ENCODE measurements around the gene CNTF.

Gene CNTF

DNA sequence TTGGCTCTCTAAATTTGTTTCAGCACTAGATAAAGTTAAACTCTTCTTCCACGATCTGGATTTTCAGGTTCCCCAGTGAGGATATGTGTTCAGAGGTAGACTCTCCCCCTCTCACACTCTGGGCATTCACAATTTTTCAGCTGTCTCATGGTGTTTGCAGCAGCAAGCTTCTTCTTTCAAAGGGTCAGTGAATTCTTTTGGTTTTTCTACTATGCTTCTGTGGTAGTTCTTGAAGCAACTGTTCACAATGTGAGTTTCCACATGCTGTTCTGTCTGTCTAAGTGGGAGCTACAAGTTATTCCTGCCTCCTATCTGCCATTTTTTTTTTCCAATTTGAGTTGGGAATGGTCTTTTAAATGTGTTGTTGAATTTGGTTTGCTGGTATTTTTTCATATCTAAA lies 25.4 kb downstream of the CNTF start:
- no peak for DNase-seq

DNA sequence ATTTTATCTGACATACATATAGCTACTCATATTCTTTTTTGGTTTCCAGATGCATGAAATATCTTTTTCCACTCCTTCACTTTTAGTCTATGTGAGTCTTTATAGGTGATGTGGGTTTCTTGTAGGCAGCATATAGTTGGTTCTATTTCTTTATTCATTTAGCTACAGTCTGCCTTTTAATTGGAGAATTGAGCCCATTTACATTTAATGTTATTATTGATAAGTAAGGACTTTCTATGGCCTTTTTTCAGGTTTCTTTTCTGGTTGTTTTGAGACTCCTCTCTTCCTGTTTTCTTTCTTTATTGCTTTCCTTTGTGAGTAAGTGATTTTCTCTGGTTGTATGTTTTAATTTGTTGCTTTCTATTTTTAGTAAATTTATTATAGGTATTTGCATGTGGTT lies 27.2 kb downstream of the CNTF start:
- no peak for DNase-seq

DNA sequence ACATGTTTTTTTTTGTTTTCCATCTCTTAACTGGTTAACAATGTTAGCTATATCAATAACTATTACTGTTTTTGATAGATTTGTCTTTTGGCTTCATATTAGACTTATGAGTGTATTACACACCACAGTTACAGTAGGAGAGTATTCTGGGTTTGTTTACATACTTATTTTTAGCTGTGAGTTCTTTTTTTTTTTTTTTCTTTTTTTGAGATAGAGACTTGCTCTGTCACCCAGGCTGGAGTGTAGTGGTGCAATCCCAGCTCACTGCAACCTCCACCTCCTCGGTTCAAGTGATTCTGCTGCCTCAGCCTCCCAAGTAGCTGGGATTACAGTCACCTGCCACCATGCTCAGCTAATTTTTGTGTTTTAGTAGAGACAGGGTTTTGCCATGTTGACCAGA lies 28.0 kb downstream of the CNTF start:
- DNase-seq: no peak

DNA sequence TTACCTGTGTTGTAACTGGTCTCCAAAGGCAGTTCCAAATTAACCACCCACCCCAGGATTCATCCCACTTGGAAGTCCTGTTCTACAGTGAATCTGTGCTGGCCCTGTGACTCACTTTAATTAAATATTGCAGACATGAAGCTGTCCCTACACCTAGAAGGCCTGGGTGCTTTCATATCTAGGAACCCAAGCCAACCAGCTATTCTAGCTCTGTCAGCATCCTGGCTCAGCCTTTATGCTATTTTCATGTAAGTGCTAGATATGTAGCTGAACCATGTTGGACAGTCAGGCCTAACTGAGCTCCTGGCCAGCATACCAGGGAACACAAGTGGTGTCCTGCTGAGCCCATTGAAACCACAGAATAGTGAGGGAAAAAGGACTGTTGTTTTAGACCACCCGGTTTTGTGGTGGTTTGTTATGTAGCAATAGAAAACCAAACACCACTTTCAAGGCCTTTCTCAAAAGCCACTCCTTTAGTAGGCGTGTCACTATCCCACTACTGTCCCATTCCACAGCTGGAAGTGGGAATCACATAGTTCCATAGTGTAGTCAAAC lies 30.3 kb downstream of the CNTF start:
- no peak for DNase-seq

DNA sequence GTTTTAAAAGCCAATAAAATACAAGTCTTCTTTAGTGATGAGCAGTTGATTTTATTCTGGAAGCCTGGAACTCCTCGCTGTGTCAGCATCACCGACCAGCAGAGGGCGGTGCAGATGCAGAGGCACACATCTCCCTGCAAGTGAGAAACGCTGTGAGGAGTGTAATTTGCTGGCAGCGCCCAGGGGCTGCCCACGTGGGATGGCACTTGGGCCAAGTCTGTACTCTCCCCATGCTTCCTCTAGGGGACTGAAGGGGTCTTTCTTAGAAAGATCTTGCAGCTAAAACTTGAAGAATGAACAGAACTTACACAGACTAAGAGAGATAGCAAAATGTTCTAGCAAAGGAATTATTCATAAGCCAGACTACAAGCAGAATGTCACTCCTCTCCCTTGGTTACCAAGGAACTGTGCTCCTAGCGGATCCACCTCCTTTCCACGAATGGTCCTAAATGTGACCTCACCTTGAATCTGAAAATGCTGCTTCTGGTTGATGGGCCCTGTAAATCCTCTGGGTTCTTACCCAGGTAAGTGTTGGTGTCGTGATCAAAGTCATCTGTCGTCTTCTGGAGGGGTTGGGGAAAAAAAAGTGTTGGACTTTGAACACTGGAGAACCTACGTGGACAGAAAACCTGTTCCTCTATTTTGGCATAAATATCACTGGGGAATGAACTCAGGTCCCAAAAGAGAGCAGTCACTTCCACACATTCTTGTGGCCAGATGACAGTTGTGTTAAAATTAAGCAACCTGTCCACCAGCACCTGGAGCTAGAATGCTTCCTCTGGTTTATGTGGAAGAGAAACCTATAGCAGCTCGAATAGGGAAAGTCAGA lies 31.8 kb downstream of the CNTF start:
- DNase-seq: peak; percentile 91

DNA sequence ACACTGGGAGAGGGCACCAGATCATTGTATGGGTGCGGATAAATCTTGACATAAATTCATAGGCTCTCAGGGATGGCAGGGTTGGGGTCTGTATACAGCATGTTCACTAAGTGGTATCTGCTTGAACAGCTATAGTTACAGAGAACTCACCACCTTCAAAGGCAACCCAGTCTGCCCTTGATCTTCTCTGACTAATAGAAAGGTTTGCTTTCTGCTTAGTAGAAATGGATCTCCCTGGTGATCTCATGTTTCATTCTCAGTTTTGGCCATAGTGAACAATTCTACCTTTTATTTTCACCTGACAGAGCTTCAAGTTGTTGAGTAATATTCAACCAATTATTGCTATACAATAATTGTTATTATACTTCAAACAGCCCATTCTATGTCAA lies 32.4 kb downstream of the CNTF start:
- no peak for DNase-seq

DNA sequence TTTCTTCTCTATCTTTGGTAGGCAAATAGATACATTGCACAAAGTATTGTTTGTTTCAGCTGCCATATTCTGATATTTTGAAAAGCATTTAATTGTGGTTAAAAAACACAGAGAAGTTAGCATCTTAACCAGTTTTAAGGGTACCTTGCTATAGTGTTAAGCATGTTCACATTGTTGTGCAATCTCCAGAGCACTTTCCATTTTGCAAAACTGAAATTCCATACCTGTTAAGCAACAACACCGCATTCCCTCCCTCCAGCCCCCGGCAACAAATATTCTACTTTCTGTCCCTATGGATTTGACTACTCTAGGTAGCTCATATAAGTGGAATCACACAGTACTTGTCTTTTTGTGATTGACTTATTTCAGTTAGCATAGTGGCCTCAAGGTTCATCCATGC lies 33.9 kb downstream of the CNTF start:
- DNase-seq: no peak

DNA sequence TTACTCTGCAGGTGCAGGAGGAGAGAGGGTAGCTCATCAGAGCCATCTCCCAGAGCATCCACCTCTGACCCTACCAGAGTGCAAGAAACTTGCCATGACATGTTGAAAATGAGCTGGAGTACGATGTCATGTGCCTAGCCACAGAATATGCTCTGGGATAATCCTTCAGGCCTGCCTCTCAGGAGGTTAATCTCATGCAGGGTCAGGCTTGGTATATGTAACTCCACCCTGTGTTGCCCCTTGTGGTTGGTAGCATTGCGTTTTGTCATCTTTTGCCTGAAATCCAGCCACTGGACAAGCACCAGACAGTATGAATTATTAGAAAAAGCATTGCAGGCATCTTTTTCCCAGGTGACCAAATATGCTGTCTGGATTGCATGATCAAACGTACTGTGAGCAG lies 36.2 kb downstream of the CNTF start:
- no peak for DNase-seq

DNA sequence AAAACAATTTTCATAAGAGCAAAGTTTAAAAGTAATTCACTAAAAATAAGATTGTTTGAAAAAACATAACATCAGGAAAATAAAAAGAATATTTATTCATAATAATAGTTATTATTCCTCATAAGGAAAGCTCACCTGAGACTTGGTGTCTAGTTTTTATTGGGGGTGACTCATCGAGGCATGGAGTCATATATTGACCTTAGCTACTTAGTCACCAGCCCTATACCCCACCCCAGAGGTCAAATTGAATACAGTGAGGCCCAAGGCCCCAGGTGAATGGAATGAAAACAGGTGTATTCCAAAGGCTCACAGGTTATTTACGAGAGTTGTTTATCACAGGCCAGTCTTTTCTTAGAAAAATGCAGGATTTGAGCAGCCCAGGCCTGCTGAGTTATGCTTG lies 36.9 kb downstream of the CNTF start:
- DNase-seq: no peak

DNA sequence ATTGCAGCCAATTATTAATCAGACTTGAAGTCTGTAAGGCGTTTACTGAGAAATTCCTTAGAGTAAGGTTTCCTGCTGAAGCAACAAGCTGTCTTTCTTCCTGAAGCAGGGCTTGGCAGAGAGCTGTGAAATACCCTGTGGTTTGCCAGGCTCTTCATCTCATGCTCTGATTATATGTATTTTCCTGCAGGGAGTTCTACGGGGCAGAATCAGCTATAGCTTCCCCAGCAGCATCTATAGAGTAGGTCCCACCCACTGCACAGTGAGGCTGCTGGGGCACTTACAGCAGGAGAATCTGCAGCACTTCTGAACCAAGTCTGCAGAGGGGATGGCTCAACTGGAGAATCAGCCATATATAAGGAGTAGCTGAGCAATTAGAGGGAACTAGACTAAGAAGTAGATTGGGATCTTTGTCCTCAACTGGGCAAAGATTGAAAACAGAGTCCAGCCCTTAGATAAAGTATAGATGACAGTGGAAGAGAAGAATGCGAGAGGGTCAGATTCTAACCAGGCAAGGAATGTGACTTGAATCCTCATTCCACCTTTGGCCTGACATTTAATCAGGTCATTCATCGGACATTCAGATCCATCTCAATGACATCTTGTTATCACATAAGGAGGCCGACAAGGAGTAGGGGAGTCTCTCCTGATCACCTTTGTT lies 37.6 kb downstream of the CNTF start:
- DNase-seq: no peak

DNA sequence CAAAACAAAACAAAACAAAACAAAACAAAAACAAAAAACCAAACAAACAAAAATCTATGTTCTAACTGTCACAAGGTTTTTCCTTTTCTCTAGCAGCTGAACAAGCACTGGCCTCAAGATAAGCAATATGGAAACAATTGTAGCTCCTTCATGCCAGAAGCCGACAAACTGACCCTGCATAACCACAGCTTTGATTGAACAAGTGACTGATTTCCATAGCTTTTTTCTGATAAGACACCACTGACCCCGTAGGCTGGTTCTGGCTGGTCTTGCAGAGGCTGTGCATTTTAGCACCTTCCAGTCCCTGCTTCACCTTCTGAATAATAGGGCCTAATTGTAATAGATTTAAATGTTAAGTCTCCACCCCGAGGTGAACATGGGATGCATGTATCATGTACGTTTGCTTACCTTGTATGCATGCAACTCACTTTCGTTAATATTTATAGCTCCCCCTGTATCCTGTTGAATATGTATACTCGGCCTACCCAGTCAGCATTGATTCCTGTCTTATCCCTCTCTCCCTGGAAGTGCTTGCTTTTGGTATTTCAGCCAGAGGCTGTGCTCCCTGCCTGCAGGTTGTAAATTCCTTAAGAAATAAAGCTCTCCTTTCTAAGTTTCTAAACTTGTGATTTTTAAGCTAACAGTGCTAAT lies 49.6 kb downstream of the CNTF start:
- no peak for DNase-seq

DNA sequence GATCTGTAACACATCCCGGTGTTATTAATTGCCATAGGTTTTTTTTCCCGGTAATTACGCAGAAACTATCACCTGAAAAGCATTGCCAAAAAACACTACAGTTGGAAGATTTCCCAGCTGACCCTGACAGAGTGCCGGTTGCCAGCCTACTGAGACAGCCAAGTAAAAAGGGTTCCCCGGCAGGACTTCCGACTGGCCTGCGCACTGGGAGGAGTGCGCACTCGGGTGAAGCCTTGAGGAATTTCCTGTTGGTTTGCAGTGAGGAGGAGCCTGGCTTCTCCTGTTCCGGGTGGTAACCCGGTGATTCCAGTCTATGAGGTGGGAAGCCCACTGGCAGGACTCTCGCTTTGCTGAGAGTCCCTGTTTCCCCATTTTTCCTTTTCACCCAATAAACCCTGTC lies 52.1 kb downstream of the CNTF start:
- no peak for DNase-seq
